ENCODE measurements around the gene RD3L.
"Not testable (repeated sequence)": the region's sequence is repeated elsewhere in the genome, so short reads cannot be mapped to it uniquely, and the experiment has no call there.

The RD3L gene

GRCh38 chr14:103941973-103942736 is at the start of gene RD3L:
TSS of gene RD3L (minus strand) at chr14:103942529. CDS start at chr14:103941695, 834 bp downstream.
- DNase-seq, result no peak

GRCh38 chr14:103989964-103990363 is 47.6 kb upstream of the RD3L start:
- no peak for DNase-seq

- no peak for DNase-seq
Measured at GRCh38 chr14:103989034-103989433, 46.7 kb upstream of the RD3L start.

GRCh38 chr14:103984196-103984595 is 41.9 kb upstream of the RD3L start:
- DNase-seq, result no peak

- DNase-seq, result not testable (repeated sequence)
Measured at GRCh38 chr14:103980623-103981238, 38.4 kb upstream of the RD3L start.

GRCh38 chr14:103974575-103974974 is 32.2 kb upstream of the RD3L start:
- DNase-seq, result no peak

GRCh38 chr14:103973354-103973753 is 31.0 kb upstream of the RD3L start:
- no peak for DNase-seq

GRCh38 chr14:103969961-103970360 is 27.6 kb upstream of the RD3L start:
- no peak for DNase-seq

- no peak for DNase-seq
Measured at GRCh38 chr14:103966631-103967030, 24.3 kb upstream of the RD3L start.

- no peak for DNase-seq
Measured at GRCh38 chr14:103961928-103962578, 19.7 kb upstream of the RD3L start.

GRCh38 chr14:103960457-103961055 is 18.2 kb upstream of the RD3L start:
- DNase-seq, result no peak

- DNase-seq, result no peak
Measured at GRCh38 chr14:103949131-103949790, 6.9 kb upstream of the RD3L start.

- no peak for DNase-seq
Measured at GRCh38 chr14:103948442-103948841, 6.1 kb upstream of the RD3L start.

GRCh38 chr14:103946975-103947374 is 4.6 kb upstream of the RD3L start:
- no peak for DNase-seq

GRCh38 chr14:103943673-103944072 is 1.3 kb upstream of the RD3L start:
- DNase-seq, result no peak

GRCh38 chr14:103941462-103941861 is 867 bp downstream of the RD3L start:
- no peak for DNase-seq

GRCh38 chr14:103935102-103935501 is 7.2 kb downstream of the RD3L start:
- no peak for DNase-seq

- DNase-seq, result no peak
Measured at GRCh38 chr14:103932791-103933490, 9.4 kb downstream of the RD3L start.

- DNase-seq, result no peak
Measured at GRCh38 chr14:103931422-103931821, 10.9 kb downstream of the RD3L start.

- DNase-seq, result no peak
Measured at GRCh38 chr14:103930051-103930604, 12.2 kb downstream of the RD3L start.

- no peak for DNase-seq
Measured at GRCh38 chr14:103928011-103928890, 14.1 kb downstream of the RD3L start, which contains the start of gene TDRD9. TSS of gene TDRD9 (plus strand) at chr14:103928456. CDS start at chr14:103928510, 54 bp downstream.
